ENCODE results near the gene MAPKAP1.
A peak's percentile ranks its signal among the peaks of the same experiment; 100 is the strongest.
"Not testable (repeated sequence)": the region's sequence is repeated elsewhere in the genome, so short reads cannot be mapped to it uniquely, and the experiment has no call there.

Gene MAPKAP1

DNA sequence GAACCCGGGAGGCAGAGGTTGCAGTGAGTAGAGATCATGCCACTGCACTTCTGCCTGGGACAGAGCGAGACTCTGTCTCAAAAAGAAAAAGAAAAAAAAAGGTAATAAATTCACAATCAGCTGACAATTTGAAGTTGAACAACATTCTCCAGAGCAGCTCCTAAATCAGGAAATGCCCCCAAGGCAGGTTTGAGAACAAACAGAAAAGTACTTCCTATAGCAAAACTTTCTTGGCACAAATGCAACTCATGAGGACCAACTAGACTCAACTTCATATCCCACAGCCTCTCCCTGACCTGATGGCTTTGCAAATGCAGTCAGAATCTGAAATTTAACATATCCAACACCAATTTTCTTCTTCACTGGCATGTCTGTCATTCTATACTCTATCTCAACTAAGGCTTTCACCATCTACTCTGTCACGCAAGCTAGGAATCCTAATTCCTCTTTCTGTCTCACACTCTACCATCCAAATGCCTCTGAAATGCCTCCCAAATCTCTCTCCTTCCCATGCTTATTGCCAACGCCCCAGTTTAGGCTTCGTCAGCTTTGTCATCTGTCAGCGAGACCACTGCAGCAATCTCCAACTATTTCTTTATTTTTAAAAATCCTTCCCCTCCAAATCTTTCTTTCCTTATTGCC, 113.3 kb downstream of the MAPKAP1 start:
- DNase-seq = peak; percentile 23

DNA sequence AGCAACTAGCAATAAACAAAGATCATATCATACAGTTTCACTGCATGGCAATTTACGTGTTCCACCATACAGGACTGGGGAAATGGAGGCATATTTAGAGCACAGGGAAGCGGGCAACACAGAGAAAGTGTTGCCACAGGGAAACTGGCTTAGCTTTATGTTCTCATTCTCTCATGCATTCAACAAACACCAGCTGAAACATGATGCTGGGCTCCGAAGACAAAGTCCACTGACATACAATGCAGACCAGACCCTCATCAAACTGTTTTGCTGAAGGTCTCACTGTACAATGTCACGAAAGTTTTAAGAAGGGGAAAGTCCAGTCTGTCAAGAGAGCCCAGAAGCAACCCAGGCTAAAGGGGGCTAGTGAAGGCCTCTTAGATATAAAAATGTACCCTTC, 115.1 kb downstream of the MAPKAP1 start:
- no peak for DNase-seq

DNA sequence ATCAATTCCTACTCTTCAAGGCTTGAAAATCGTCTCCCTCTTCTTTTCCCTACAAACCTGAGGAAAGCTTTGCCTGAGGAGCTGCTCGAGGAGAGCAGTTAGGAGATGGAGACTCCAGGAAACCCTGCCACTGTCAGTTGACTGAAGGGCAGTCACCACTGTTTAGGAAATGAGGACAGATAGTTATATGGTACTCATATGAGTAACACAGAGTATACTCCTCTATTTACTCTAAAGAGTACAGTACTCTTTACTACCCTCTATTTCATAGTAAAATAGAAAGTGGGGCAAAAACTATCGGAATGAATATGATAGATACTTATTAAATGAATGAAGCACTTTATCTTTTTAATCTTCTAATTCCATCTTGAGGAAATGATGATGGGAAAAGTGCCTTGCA, 115.8 kb downstream of the MAPKAP1 start:
- no peak for DNase-seq

DNA sequence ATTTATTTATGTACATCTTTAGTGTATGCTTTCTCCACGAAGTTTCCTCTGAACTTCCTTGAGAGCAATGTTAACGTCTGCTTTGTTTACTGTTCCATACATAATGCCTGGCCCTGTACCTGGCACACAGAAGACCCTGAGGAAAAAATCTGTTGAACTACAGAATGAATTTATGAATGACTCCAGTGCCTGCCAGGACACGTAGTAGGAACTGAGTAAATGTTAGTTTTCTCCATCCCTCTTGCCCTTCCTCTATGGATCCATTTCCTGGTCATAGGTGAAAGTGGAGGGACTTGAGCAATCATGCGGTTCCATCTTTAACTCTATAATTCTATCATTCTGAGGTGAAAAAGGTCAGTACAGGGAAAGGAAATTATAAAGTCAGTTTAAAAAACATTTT, 117.7 kb downstream of the MAPKAP1 start:
- DNase-seq = no peak

DNA sequence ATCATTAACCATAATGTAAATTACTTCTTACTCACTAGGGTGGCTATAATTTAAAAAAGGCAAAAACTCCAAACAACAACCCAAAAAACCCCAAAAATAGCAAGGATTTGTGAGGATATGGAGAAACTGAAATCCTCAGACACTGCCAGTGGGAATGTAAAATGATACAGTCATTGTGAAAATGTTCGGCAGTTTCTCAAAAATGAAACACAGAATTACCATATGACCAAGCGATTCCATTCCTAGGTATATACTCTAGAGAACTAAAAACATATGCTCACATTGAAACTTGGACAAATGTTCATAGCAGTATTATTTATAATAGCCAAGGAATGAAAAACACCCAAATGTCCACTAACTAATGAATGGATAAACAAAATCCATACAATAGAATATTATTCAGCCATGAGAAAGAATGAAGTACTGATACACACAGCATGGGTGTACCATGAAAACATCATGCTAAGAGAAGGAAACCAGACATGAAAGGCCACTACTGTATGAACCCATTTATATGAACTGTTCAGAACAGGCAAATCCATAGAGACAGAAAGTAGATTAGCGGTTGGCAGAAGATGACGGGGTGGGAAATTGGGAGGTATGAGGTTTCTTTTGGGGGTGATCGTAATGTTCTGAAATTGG, 119.1 kb downstream of the MAPKAP1 start:
- DNase-seq = no peak

DNA sequence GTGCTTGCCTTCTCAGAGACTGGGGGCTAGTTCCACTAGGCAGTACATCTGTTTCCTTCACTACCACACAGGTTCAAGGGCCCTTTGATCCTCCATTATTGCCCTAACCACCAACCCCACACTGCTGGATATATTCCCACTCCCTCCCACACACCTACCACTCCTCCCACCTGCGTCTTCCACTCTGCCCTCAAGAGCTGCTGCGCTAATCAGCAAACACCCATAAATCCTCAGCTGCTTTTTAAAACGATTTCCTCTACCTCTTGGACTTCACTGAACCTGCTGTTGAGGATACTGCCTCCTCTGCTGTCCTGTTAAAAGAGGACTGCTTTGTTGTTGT, 120.9 kb downstream of the MAPKAP1 start:
- no peak for DNase-seq

DNA sequence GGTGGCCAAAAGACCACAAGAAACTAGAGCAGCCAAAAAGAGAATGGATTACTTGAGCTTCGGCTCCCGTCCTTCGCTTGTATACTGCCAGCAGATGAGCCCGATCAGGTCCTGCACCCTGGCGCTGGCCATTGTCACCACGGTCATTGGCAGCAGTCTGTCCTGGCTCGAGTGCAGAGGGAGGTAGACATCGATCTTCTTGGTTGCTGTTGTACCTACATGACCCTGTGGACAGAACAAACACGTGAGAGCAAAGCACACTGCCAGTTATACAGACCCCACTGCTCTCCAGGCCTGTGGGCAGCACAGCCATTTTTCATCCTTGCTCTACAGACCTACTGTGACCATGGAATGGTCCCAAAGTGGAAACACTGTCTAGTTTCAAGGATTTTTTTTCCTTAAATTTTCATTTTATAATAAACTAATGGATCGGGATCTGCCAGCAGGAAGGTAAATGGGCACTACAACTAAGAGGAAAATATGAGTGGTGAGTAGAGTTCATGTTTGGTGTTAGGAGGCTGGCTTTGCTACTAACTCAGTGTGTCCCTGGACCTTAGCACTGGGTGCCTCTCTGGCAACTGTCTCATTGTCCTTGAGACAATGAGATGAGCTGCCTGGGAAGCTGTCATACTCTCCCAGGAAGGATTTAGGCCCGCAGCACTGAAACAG, 121.4 kb downstream of the MAPKAP1 start:
- no peak for DNase-seq

DNA sequence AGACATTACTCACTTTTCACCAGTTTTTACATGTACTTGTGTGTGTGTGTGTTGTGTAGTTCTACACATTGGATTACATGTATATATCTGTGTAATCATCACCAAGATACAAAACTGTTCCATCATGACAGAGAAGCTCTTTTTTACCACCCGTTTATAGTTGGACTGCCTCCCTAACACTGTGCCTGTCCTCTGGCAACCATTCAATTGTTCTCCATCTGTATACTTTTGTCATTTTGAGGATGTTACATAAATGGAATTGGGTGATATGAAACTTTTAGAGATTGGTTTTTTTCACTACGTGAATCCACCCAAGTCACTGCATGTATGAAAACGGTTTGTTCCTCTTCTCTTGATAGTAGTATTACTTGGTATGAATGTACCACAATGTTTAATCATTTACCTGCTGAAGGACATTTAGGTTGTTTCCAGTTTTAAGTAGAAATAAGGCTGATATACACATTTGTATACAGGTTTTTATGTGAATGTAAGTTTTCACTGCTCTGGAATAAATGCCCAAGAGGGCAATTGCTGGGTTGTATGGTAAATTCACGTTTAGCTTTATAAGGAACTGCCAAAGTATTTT, 126.2 kb downstream of the MAPKAP1 start:
- DNase-seq = no peak

DNA sequence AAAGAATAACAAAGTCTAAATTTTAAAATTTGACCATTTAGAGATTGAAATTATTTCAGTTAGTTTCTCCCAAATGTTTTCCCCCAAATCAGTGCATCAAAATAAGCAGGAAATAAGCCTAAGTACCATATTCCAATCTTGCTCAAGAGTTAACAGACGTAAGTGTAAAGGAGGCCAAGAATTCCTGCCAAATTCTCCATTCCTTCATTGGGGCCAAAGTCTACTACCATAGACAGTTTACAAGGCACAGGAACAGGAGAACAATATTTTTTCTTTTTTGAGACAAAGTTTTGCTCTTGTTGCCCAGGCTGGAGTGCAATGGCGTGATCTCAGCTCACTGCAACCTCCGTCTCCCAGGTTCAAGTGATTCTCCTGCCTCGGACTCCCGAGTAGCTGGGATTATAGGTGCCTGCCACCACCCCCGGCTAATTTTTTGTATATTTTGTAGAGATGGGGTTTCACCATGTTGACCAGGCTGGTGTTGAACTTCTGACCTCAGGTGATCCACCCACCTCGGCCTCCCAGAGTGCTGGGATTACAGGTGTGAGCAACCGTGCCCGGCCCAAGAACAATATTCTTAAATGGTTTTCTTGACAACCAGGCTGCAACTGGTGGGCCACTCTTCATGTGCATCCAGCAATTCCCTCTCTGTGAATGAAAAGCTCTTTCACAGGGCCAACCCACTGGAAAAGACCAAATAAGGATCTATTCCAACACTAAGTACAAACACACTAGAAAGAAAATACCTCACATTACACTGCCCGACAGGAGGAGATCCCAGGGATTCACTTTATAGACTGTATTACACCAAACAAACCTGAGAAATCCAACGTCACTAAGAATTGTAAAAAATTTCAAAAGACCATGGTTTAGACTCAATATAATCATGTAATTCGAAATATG, 127.7 kb downstream of the MAPKAP1 start:
- no peak for DNase-seq

DNA sequence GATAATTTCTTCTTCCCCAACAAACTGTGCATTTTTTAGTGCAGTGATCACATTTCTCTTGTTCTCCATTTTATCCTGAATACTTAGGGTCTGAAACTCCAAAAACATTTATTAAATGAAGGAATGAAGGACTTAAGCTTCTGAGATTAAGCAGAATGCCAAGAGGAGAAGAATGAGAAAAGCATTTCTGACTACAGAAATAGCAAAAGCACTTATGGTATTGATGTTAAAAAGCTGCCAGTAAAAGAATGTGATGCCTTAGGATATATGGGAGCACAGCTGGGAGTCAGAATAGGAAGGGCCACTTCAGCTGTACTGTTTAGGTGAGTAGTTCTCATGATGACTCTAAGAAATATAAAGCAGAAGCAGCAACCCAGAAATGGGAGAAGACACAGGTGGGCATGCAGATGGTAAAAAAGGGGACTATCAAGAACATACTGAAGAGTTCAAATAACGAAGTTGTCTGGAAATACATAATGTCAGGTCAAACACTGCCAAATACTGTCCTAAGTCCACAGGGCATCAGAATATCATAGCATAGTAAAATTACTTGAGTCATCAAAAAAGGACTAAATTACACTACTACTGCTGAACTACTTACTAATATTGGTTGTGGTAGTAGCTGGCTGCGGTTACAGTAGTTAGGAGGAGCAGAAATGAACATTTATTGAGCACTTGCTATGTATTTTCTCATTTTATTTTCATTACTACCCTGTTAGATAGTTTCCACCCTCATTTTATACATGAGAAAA, 132.7 kb downstream of the MAPKAP1 start:
- no peak for DNase-seq

DNA sequence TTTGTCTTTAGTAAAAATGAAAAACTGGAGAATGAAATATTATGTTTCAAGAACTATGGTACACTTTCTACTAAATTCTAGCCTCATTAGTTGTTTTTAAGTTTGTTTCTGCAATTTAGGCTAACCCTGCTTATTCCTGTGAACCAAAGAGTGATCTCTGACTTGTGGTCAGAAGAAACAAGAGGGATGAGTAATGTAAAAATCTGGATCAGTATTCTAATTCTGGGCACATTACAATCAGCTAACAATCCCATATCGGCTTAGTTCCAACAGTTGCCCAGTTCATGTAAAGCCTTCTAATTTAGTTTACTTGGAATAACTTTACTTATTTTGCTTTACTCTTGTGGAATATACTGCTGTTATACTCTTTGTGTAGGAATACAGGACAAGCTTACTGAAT, 134.5 kb downstream of the MAPKAP1 start:
- not testable (repeated sequence) for DNase-seq

DNA sequence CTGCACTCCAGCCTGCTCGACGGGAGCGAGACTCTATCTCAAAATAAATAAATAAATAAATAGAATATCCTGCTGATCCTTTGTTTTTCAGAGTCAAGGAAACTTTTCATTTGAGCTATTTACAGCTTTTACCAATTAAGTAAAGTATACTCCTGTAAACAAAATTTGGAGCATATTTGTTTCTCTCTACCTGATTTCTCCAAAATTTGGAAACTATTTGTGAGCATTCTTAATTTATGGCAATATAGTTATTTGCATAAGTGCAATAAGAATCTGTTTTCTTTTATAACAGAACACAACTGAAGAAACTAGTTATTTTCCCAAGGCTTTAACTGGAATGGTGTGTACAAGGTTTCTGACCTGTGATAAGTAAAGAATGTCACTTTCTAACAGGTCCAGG, 135.2 kb downstream of the MAPKAP1 start:
- DNase-seq = not testable (repeated sequence)

DNA sequence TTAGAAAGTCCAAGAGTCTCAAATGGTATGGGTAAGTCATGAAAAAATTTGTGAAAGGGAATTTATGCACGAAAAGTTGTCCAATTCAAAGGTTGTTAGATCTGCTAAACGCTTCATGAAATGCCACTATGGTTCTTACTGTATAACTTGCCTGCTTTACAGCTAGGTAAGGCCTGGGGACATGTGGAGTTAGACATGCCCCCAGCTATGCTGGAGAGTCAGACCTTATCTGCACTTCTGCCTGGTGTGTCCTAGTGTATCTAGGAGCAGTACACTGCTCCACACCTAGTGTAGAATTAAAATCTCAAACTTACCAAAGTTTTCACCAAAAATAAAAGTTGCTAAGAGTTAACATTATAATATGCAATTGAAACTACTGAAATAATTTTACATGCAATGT, 136.8 kb downstream of the MAPKAP1 start:
- no peak for DNase-seq

DNA sequence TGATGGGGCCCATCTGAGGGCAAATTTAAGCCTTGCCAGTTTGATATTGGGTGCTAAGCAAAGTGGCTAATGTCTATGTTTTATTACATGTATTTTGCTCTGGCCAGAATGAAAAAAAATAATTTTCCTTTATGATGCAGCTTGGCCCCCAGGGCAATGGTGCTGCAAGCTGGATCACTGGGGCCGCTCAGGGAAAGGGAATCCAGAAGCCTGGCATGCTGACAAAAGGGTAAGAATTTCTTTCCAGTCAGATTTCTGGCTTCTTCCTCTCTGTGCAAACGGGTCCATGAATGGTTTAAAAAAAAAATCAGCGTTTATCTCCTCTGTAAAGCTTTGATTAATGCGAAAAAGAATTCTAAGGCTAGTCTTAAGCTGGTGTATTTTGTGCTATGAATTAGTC, 138.4 kb downstream of the MAPKAP1 start:
- no peak for DNase-seq

DNA sequence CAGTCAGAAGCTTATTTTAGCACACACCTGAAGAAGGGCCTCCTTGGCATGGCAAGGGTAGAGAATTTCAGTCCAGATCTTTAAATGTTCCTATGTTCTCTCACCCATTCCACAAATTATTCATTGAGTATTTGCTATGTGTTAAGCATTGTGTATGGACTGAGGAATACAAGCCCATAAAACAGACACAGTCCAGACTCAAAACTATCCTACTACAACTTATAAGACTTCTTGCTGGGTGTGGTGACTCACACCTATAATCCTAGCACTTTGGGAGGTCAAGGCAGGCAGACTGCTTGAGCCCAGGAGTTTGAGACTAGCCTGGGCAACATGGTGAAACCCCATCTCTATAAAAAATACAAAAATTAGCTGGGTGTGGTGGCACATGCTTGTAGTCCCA, 141.0 kb downstream of the MAPKAP1 start:
- not testable (repeated sequence) for DNase-seq

DNA sequence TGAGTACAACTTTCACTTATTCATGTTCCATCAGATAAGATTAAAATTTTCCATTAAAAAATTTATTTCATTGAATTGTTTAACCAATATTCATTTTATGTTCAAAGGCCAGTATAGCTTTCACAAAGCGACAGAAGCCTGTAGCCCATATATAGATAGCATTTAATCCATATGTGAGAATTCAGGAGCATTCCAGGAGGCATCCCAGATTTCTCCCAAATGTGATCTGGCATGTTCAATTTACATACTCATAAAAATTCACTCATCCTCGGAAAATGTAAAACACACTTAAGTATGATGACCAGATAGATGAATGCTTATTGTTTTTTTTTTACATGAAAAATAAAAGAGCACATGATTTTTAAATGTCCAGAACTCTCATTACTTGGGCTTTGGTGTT, 141.9 kb downstream of the MAPKAP1 start:
- DNase-seq = no peak

DNA sequence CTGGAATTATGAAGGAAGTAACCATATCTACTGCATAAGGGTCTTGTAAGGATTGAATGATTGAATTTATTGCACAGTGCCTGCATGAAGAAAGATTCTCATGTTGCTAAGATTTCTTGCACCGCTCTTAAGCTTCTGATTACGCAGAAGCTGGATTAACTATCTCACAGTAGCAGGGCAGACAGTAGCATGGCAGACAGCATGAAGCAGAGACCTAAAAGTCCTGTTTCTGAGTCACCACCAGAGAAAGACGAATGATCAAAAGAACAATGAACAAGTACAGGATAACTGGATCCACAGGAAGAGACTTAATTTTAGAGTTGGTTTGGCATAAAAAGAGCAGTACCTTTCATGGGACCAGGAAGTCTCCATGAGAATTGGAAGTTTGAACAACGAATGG, 142.4 kb downstream of the MAPKAP1 start:
- no peak for DNase-seq

DNA sequence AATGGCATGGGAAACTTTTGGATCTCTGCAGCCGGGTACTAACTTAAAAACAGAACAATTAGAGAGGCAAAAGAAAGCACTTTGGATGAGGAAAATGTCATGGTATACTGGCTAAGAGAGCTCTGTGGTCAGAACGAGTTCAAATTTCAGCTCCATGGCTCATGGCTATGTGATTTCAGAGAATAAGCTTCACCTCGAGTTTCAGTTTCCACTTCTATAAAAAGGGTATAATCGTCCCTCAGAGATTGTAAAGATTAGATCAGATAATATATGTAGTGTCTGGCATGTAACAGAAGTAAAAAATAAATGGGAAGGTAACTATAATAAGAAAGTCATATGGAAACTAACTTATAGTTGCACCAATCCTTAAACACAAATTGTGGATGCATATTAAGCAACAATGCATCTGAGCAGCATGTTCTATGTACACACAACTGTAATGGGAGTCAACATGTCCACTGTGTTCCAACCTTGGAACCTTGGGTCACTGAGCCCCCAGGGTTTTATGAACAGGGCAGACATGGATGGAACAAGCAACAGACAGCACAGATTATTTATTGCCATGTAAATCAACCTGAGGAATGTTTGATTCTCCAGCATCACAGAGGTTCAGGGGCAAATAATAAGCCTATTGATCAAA, 145.4 kb downstream of the MAPKAP1 start:
- peak; percentile 60 for DNase-seq

DNA sequence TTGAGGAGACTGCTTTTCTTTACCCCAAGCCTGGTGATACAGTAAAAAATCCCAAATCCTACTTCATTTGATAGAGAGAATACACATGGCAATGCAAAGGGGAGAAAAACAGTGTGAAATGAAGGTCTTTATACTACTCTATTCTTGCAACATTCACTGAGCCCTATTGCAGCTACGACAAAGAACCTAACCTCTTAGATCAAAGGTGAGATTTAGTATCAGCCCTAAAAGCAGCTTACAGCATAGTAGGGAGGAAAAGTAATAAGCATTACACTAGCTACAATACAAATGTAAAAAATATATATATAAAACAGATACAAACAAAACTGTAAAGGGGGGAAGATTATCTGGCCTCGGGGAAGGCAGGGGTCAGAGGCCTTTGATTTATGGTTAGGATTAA, 147.1 kb downstream of the MAPKAP1 start:
- no peak for DNase-seq

DNA sequence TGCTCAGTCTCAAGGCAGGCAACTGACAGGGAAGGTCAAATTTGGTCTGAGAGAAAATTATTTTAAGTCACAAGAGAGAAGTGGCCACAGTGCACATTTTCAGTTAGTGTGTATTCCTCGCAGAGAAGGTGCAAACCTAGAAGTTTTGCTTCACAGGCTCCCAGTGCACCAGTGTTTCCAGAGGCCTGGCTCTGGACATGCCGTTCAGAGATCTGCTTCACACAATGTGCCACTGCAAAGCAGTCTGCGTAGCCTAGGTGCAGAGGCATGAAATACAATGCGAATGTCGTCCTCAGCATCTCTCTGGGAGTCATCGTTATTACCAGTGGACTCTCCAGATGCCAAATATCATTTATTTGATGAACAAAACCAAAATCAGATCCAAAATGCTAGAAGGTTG, 147.8 kb downstream of the MAPKAP1 start:
- DNase-seq = no peak

DNA sequence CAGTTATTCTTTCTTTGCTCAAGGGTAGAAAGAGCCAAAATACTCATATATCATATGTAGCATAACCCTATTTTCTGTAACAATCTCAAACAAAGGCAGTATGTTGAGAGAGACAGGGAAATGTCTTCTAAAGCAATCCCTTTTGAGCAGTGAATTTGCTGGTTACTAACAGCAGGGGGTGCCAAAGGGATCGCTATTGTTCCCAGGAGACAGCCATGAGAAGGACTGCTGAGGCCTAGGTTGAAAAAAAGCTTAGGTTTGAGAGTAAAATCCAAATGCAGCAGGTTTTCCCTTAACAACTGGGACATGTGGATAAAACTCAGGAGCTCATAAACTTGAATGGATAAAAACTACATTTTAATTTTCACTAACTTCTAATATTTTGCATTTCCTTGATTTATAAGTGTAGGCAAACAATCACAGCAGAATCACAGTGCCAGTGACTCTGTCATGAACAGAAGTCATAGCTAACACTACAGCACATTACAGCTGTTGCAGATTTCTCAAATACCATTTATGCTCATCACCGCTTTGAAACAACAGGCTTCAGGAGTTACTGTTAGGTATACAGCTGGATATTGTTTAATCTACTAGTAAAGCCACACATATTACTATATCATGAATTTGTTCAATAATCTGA, 148.4 kb downstream of the MAPKAP1 start:
- peak; percentile 79 for DNase-seq

Data from suppressor macrophage treated with lipopolysaccharide for 4 hours (primary cell).